HG03565 (cell line): Measurements from ENCODE around the gene P4HA1.
A peak's percentile ranks its signal among the peaks of the same experiment; 100 is the strongest.
"Not testable (repeated sequence)": the region's sequence is repeated elsewhere in the genome, so short reads cannot be mapped to it uniquely, and the experiment has no call there.

Source experiments
- ATAC-seq: cut with Tn5 transposase; IDR thresholded peaks from one replicate; pipeline ENCODE4 v1.9.1; 2021; ENCODE audit warnings: mild to moderate bottlenecking, moderate library complexity; ENCODE audit not compliant: unreplicated experiment

Gene P4HA1

DNA sequence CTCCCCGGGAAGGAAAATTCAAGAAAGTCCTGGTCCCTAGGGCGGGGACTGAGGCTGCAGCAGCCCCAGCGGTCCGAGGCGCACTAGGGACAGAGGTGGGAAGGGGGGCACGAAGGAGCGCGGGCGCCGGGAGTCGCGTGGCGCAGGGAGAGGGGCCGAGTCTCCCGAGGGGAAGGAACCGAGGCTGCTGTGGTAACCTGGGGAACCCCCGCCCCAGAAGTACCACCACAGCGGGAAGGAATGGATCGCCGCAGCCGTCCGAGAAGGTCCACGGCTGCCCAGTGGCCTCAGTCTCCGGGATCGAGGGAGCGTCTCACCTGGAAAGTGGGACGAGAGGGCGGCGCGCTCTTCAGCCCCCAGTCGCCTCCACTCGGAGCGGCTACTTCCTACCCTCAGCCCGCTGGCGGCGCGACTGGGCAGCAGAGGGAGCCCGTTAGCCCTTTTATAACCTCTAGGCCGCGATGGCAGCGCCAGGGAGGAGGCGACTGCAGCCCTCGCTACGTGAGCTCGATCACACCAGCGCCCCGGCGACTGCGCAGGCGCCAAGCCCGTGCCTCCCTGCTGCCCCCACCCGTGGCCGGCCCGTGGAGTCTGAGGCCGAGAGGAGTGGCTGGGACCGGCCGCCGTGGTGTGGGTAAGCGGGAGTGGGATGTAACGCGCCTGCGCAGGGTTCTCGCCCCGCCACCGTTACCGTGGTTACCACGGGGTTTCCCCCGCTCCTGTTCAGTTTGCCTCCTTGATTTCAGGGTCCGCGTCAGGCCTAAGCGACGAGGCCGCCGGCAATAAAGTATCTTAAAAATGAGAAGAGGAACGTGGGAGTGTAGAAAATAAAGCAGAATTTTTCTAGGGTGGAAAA is at the start of gene P4HA1:
Gene P4HA1, minus strand, starts transcription at position 418 of the 856 bp plus-strand sequence. CDS start 21,983 bp downstream, outside the sequence.
- ATAC-seq, result peak; percentile 79

GRCh38 chr10:73141603-73142002 is 44.9 kb upstream of the P4HA1 start:
- ATAC-seq, result no peak

DNA sequence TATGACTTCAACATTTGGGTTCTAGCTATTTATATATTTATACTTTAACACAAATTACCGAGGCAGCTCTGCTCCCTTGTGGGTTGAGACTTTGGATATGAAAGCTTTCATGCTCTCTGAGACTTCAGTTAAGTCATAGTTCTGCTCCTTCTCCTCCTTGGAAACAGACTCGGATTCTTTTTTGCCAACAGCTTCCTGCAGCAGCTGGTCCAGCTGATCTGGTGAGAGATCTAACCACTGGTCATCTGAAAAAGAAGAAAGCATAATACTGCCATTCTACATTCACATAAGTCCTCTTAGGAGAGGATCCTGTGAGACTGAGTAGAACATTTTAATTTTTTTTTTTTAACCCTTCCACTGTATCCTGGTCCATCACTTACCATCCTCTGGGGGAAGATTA is 42.6 kb upstream of the P4HA1 start:
- ATAC-seq, result no peak

DNA sequence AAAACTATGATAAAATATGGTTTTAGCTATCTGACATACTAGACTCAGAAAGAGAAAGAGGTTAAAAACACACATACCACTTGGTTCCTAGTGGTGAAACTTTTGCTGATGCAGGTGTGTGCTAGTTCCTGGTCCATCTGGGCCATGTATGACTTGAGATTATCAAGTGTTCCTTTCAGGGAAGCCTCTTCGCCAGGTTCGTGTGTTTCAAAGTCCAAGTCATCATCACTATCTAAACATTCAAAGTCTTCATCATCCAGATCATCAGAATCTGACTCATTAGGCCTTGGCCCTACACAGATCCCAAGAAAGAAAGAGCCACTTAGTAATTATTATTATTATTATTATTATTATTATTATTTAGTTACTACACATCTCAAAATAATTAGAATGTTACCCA is 40.0 kb upstream of the P4HA1 start:
- no peak for ATAC-seq

- no peak for ATAC-seq
Measured at GRCh38 chr10:73134727-73135126, 38.1 kb upstream of the P4HA1 start.

DNA sequence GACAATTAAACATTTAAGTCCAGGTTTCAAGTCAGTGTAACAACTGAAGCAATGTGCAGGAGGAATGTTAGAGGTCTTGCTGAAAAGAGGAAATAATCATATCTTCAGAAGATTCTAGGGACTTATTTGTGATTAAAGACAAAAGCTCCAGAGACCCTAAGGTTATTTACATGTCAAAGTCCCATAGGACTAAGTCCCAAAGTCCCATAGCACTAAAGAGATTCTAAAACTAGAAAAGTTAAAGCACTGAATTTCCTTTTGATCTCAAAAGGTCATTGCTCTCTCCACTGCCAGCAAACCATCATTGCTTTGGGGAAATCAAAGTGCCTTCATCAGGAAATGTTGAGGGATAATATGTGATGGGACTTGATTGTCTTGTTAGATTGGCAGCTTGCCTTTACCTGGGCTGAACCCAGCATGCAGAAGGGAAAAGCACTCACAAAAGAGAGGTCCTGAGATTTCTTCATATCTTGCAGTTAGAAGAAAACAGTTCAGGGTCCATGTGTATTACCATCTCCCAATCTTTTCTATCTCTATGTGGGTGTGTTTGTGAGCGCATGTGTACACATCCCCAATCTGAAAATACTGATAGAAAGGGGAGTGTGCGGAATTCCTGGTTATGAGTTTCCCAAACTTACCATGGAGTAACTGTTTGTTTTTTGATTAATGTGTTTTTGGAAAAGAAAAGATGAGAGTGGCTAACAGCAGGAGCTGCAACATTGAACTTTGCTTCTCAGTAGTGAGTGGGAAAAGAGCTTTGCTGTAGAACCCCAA is 35.4 kb upstream of the P4HA1 start:
- ATAC-seq, result no peak

- ATAC-seq, result no peak
Measured at GRCh38 chr10:73131301-73131700, 34.6 kb upstream of the P4HA1 start.

- no peak for ATAC-seq
Measured at GRCh38 chr10:73126343-73126742, 29.7 kb upstream of the P4HA1 start.

DNA sequence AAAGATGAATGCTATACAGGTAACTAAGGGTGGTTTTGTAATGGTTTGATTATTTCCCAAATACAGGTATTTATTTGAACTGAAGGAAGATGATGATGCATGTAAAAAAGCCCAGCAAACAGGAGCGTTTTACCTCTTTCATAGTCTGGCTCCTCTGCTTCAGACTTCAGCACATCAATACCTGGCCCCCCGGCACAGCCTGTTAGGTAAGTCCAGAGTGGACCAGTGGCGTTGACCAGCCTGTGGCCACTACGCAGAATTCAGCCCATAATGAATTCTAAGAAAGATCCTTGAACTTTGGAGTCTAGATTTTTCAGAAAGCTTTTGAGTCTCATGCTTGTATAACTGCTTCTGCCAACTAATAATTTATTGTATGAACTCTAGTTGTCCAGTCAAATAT is 23.3 kb upstream of the P4HA1 start:
- no peak for ATAC-seq

DNA sequence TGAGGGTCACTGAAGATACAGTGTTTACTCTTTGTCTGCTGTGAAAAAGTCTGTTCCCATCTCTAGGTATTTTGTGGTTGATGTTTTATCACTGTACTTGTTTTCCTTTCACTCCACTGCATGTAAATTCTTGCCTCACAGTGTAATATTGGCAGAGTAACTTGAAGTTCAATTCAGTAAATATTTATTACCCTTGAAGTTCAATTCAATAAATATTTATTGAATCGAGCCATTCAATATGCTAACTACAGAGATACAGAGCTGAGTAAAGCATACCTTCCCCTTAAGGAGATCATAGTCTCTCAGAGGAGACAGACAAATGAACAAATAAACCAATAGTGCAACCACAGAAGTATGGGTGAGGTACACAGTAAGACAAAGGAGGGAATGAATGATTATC is 22.8 kb upstream of the P4HA1 start:
- no peak for ATAC-seq

DNA sequence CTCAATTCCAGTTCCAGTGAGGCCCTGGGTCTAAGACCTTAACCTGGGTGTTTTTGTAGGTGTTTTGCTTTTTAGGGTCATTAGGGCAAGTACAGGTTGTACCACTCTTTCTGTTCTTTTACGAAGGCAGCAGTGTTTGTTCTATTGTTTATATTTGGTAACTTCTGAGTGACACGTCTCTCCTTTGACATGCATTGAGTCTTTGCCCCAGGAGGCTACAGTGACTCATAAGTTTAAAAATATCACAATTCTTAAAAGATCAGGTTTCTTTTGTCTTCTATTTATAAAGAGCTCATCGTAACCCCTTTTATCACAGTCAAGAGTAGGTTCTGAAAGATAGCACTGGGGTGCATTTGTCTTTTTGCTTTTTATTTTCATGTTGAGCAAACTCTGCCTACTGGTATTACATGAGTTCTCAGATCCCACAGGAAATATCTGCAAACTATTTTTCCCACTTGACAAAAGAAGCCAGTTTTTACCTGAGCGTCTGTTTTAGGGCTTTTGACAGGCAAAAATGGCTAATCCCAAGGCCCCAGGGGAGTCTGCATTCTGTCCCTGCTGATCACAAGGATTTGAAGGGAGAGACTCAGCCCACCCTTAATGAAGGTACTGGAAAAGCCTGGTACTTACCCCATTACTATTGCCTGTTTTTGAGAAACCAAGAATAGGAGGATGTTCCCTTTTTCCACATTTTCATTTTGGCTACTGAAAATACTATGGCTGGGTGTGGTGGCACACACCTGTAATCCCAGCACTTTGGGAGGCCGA is 21.5 kb upstream of the P4HA1 start:
- peak; percentile 82 for ATAC-seq

GRCh38 chr10:73116017-73116416 is 19.4 kb upstream of the P4HA1 start:
- no peak for ATAC-seq

GRCh38 chr10:73113551-73113950 is 16.9 kb upstream of the P4HA1 start:
- ATAC-seq, result no peak

GRCh38 chr10:73112032-73112431 is 15.4 kb upstream of the P4HA1 start:
- not testable (repeated sequence) for ATAC-seq

DNA sequence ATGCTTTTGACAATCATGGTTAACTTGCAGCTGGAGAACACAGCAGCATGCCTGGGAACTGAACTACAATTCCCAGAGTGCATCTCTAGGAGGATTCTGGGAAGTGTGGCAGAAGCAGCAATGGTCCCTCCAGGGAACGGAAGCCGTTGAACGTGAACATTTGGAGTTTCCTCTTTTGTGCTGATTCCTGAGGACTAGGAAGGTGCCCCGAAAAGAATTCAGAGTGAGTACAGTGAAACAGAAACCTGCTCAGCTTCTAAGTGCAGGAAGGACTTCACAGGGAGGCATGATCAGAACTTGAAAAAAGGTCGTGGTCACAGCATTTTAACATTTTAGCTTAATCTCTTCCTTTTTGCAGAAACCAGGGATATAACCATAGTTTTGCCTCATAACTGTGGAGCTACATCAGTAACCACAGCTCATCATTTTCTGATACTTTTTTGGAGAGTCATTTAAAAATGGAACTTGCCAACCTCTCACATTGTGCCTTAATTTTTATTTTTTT is 13.7 kb upstream of the P4HA1 start, which contains the start of gene NUDT13:
Gene NUDT13, plus strand, starts transcription at position 111 of the 505 bp plus-strand sequence. CDS start 3,911 bp downstream, outside the sequence.
- ATAC-seq, result peak; percentile 43

GRCh38 chr10:73109248-73109652 is 12.6 kb upstream of the P4HA1 start:
- not testable (repeated sequence) for ATAC-seq

DNA sequence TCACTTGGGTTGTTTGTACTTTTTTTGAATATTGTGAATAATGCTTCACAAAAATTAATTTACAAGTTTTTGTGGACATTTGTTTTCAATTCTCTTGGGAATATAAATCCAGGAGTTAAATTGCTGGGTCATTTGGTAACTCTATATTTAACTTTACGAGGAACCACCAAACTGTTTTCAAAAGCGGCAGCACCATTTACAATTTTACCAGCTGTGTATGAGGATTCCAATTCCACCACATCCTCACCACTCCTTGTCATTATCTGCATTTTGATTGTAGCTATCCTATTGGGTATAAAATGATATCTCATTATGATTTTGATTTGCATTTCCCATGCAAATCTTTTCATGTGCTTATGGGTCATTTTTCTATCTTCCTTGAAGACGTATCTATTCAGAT is 9.6 kb upstream of the P4HA1 start:
- ATAC-seq, result no peak

DNA sequence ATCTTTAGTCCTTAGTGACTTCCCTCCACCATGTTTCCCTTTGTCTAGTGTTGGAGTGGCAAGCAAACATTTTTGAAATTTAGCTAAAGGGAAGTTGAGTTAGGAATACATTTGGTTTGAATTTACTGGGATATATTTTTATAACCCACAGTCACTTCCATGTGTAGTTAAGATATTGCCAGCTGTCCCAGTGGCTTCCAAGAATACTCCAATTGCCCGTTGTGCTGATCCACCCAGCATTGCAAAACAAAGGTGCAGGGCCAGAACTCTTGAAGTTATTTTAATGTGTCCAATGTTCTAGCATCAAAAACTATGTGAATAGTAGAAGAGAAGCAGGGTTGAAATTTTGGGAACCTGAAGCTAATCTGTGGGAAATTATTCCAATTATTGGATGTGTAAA is 2.5 kb upstream of the P4HA1 start:
- ATAC-seq, result no peak

DNA sequence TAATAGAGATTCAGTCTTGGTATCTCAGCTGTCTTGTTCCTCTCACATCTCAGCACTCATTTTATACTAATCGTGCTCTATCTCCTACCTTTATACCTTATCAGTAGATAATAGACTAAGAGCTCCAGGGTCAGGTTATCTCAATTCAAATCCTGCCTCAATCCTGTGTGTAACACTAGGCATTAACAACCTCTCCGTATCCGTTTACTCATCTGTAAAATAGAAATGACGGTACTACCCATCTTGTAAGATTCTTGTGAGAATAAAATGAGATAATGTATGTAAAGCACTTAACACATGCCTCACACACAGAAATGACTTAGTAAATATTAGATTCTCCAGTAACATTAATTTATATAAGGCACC is 622 bp upstream of the P4HA1 start:
- no peak for ATAC-seq

GRCh38 chr10:73096041-73096448 is 621 bp downstream of the P4HA1 start:
- ATAC-seq, result peak; percentile 19

- ATAC-seq, result no peak
Measured at GRCh38 chr10:73095481-73096021, 1.1 kb downstream of the P4HA1 start.
